Neural cell (in vitro differentiated cells): Measurements from ENCODE around the gene ASF1B. TPM values are rescaled to one million over a fixed set of nuclear protein-coding genes. Genes with fewer than 3 reads are reported as not detected.

Experiments
- H2AFZ ChIP-seq: fragments of 200-600, 300-800 bp; sonication (generic), shearing (Covaris generic); 2 replicates; pipeline ENCODE4 v1.6.0; 2014; ENCODE audit warnings: low read depth, mild to moderate bottlenecking, antibody characterized with exemption, low read length, moderate library complexity
- H3F3A ChIP-seq: fragments of 200-600 bp; shearing (Covaris generic); 2 replicates; pipeline ENCODE4 v1.6.1; 2016; ENCODE audit warnings: mild to moderate bottlenecking, moderate library complexity, mixed read lengths, antibody characterized with exemption, low read length; ENCODE audit not compliant: insufficient read depth, poor library complexity, severe bottlenecking
- H3K27ac ChIP-seq: fragments of 200-600, 300-800 bp; sonication (generic), shearing (Covaris generic); 2 replicates; pipeline ENCODE4 v1.5.1; 2014; ENCODE audit warnings: mild to moderate bottlenecking, low read length, moderate library complexity
- H3K27me3 ChIP-seq: fragments of 300-800, 200-600 bp; sonication (generic), shearing (Covaris generic); 2 replicates; pipeline ENCODE4 v1.6.0; 2014; ENCODE audit warnings: mild to moderate bottlenecking, low read depth, low read length, moderate library complexity; ENCODE audit not compliant: insufficient read depth
- H3K36me3 ChIP-seq: fragments of 300-800, 200-600 bp; sonication (generic), shearing (Covaris generic); 2 replicates; pipeline ENCODE4 v1.5.1; 2014; ENCODE audit warnings: mild to moderate bottlenecking, antibody characterized with exemption, low read length, moderate library complexity; ENCODE audit not compliant: insufficient read depth
- H3K4me2 ChIP-seq: fragments of 300-800, 200-600 bp; sonication (generic), shearing (Covaris generic); 2 replicates; pipeline ENCODE4 v1.6.0; 2014; ENCODE audit warnings: mild to moderate bottlenecking, low read length
- H3K4me3 ChIP-seq: fragments of 300-800, 200-600 bp; sonication (generic), shearing (Covaris generic); 2 replicates; pipeline ENCODE4 v1.5.1; 2014; ENCODE audit warnings: mild to moderate bottlenecking, low read length, moderate library complexity
- H3K79me2 ChIP-seq: fragments of 200-600 bp; shearing (Covaris generic); replicated peaks from 2 replicates; pipeline ENCODE4 v1.6.0; 2014; ENCODE audit warnings: mild to moderate bottlenecking, low read length, moderate library complexity; ENCODE audit not compliant: insufficient read depth
- H3K9ac ChIP-seq: fragments of 300-800, 200-600 bp; sonication (generic), shearing (Covaris generic); 2 replicates; pipeline ENCODE4 v1.6.1; 2016; ENCODE audit warnings: mild to moderate bottlenecking, low read length, mixed read lengths
- H3K9me2 ChIP-seq: fragments of 200-600 bp; shearing (Covaris generic); 2 replicates; pipeline ENCODE4 v1.6.1; 2016; ENCODE audit warnings: mild to moderate bottlenecking, low read length, mixed read lengths; ENCODE audit not compliant: insufficient read depth
- H3K9me3 ChIP-seq: fragments of 200-600, 300-800 bp; sonication (generic), shearing (Covaris generic); 2 replicates; pipeline ENCODE4 v1.6.1; 2016; ENCODE audit warnings: mild to moderate bottlenecking, mixed run types, low read length, moderate library complexity, mixed read lengths
- H4K20me1 ChIP-seq: fragments of 200-600 bp; shearing (Covaris generic); 2 replicates; pipeline ENCODE4 v1.6.1; 2016; ENCODE audit warnings: mild to moderate bottlenecking, mixed run types; ENCODE audit not compliant: insufficient read depth
- CTCF ChIP-seq: fragments of 450-650 bp; IDR thresholded peaks from 2 replicates; pipeline ENCODE4 v1.5.1; 2014; ENCODE audit warnings: antibody characterized with exemption, mild to moderate bottlenecking, moderate library complexity; ENCODE audit not compliant: poor library complexity, severe bottlenecking
- EP300 ChIP-seq: fragments of 450-650 bp; conservative IDR thresholded peaks from 2 replicates; pipeline ENCODE4 v1.6.1; 2014; ENCODE audit warnings: antibody characterized with exemption, mild to moderate bottlenecking, moderate library complexity; ENCODE audit not compliant: poor library complexity, severe bottlenecking
- EZH2 ChIP-seq: fragments of 200-600, 300-800 bp; shearing (Covaris generic), sonication (generic); IDR thresholded peaks from 2 replicates; pipeline ENCODE4 v1.6.1; 2014; ENCODE audit warnings: antibody characterized with exemption, low read length, borderline replicate concordance, mild to moderate bottlenecking; ENCODE audit not compliant: insufficient read depth, poor library complexity, severe bottlenecking
- MXI1 ChIP-seq: fragments of 450-650 bp; conservative IDR thresholded peaks from 2 replicates; pipeline ENCODE4 v1.6.1; 2014; ENCODE audit warnings: antibody characterized with exemption, mild to moderate bottlenecking; ENCODE audit not compliant: poor library complexity, severe bottlenecking
- POLR2AphosphoS5 ChIP-seq: IDR thresholded peaks from 2 replicates; pipeline ENCODE4 v1.6.1; 2012
- RAD21 ChIP-seq: fragments of 450-650 bp; conservative IDR thresholded peaks from 2 replicates; pipeline ENCODE4 v1.6.1; 2014; ENCODE audit warnings: antibody characterized with exemption, mild to moderate bottlenecking, moderate library complexity
- REST ChIP-seq: IDR thresholded peaks from 2 replicates; pipeline ENCODE4 v1.6.1; 2012; ENCODE audit warnings: borderline replicate concordance
- SMC3 ChIP-seq: fragments of 450-650 bp; conservative IDR thresholded peaks from 2 replicates; pipeline ENCODE4 v1.6.1; 2014; ENCODE audit warnings: antibody characterized with exemption, mild to moderate bottlenecking, moderate library complexity; ENCODE audit not compliant: poor library complexity
- TAF1 ChIP-seq: IDR thresholded peaks from 2 replicates; pipeline ENCODE4 v1.6.1; 2012; ENCODE audit warnings: low read depth
- polyA plus RNA-seq: library from polyadenylated mRNA; depleted of rRNA; stranded (reverse); fragments of >200 nt; gene quantifications from 2 replicates; pipeline ENCODE4 v1.2.3, GENCODE V29; 2014

ASF1B gene
- polyA plus RNA-seq, 1 donor from 2014 or later, result 0.32 TPM

DNA sequence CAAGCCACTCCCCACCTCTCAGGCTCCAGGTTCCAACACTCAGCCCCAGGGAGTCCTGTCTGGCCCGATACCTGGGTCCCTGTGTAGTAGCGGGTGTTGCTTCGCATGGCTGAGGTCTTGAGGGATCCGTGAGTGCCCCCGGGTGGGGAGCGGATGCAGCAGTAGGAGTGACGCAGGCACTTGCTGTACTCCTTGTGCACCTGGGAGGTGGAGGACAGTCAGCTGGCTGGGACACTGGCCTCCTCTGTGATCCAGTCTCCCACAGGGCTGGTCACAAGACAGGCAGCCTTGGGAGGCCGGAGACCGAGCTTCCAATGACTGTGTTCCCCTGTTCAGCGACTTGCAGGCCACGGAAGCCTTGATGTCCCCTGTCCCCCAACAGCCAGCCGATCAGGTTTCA, 16.3 kb upstream of the ASF1B start:
- H3K9me2 ChIP-seq, result no peaks in the 10 kb centered on the region
- no peaks in the 10 kb centered on the region for H3K9me3 ChIP-seq
- H3K27me3 ChIP-seq, result no peaks in the 10 kb centered on the region
- H3K9ac ChIP-seq, result no peak overlapping the region
- H3K79me2 ChIP-seq, result no peaks in the 10 kb centered on the region
- no peak for TF ChIP-seq EZH2
- TF ChIP-seq RAD21, result no peak
- no peak for TF ChIP-seq SMC3
- no peak for TF ChIP-seq MXI1
- H4K20me1 ChIP-seq, result no peaks in the 10 kb centered on the region
- H3K4me3 ChIP-seq, result no peak overlapping the region
- no peak overlapping the region for H3K4me2 ChIP-seq
- no peak overlapping the region for H3K27ac ChIP-seq
- no peak overlapping the region for H2AFZ ChIP-seq
- H3F3A ChIP-seq, result no peaks in the 10 kb centered on the region
- H3K36me3 ChIP-seq, result peaks cover 6% of the 10 kb centered on the region

DNA sequence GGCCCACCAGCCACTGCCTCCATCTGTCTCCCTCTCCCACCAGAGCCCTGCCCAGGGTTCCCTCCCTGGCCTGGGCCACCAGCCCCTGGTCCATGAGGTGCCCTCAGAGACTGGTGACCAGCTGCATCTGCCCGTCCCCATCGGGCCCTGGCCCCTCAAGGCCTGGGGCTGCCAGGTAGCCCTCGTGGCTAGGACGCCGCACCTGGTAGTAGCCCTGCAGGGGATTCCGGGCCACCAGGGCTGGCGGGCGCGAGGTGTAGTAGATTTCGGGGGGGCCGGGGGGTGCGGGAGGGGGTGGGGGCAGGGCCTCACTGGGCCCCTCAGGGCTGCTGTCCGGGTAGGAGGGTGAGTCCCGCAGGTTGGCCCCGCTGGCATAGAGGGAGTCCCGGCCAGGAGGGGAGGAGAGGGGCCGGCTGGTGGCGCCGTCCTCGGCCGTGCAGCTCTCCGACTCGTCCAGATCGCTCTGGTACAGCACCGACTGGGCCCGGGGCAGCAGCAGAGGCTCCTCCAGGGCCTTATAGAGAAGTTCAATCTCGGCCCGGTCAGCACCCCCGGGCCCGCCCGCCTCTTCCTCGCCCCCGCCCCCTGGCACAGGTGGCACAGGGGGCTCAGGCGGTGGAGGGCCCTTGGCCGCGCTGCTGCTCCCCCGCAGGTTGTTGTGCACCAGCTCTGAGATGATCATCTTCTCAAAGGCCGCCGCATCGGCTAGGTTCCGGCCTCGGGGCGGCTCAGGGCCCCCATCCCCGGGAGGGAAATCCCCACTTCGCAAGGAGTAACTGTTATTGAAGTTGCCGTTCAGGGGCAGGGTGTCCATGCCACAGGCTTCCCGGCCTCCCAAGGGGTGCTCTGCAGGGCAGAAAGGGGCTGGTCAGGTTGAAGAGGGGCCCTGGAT, 14.6 kb upstream of the ASF1B start:
- Histone ChIP-seq H4K20me1 (no peaks in the 10 kb centered on the region), H3F3A (no peaks in the 10 kb centered on the region), H3K27ac (no peak overlapping the region), H3K79me2 (no peaks in the 10 kb centered on the region), H3K36me3 (peaks cover 6% of the 10 kb centered on the region), H2AFZ (no peak overlapping the region), H3K27me3 (no peaks in the 10 kb centered on the region), H3K9ac (no peak overlapping the region), H3K9me3 (no peaks in the 10 kb centered on the region), H3K4me3 (no peak overlapping the region), H3K9me2 (no peaks in the 10 kb centered on the region), H3K4me2 (no peak overlapping the region)
- TF ChIP-seq TAF1, result no peak
- TF ChIP-seq EZH2, result no peak

DNA sequence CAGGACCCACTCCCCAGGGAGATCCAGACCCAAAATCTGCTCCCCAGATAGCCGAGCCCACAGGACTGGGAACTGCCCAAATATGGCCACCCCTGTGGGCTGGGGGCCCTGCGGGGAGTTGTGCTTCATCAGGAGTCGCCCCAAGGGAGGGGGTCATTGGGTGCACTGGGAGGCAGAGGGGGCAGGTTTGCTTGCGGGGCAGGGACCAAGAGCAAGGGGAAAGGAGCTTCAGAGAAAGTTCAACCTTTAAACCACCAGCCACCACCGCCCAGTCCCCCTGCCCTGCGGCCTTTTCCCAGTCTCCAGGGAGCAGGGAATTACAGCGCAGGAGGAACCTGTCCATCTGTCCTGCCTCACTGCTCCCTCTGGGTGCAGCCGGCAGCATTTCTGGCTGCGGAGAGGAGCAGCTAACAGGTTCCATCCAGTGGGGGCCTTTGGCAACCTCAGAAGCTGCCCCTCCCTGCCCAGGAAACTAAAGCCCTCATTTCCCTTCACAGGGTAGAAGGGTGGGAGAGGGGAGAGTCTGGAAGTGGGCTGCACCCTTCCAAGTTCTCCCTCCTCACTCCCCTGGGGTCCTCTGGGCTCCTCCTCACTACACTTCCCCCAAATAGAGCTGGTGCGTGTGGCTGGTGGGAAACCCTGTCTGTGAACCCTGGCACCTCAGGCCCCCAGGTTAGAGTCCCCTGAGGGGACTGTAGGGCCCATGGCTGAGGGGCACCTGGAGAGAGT, 13.8 kb upstream of the ASF1B start:
- H3K36me3 ChIP-seq, result peaks cover 2% of the 10 kb centered on the region
- no peaks in the 10 kb centered on the region for H3K79me2 ChIP-seq
- no peak overlapping the region for H3K27ac ChIP-seq
- no peak overlapping the region for H3K9ac ChIP-seq
- no peak overlapping the region for H3K4me3 ChIP-seq
- H4K20me1 ChIP-seq, result no peaks in the 10 kb centered on the region
- no peaks in the 10 kb centered on the region for H3K9me3 ChIP-seq
- TF ChIP-seq EZH2, result no peak
- TF ChIP-seq TAF1, result no peak
- no peak for TF ChIP-seq RAD21
- TF ChIP-seq EP300, result no peak
- TF ChIP-seq POLR2AphosphoS5, result no peak
- TF ChIP-seq REST, result no peak
- no peak for TF ChIP-seq CTCF
- TF ChIP-seq MXI1, result no peak
- no peak for TF ChIP-seq SMC3
- H3K4me2 ChIP-seq, result no peak overlapping the region
- H2AFZ ChIP-seq, result no peak overlapping the region
- no peaks in the 10 kb centered on the region for H3K27me3 ChIP-seq
- H3F3A ChIP-seq, result no peaks in the 10 kb centered on the region
- H3K9me2 ChIP-seq, result no peaks in the 10 kb centered on the region
